Measurements from ENCODE around the gene ITGA5. TPM values are rescaled to one million over a fixed set of nuclear protein-coding genes. Genes with fewer than 3 reads are reported as not detected.

The ITGA5 gene
- total and polyA plus RNA-seq, 9 of the 15 experiments (the other 6 are each of a cell fraction or from before 2014, with no cell fraction given): 9.1 to 82.1 (median 47.4) TPM

GRCh38 chr12:54358945-54359761, 59.9 kb downstream of the ITGA5 start (continued):
- TF ChIP-seq ASH1L (IDR thresholded peaks at IDR 0.05; ENCODE audit: borderline replicate concordance, low read depth, partially characterized antibody) (peak; percentile 99), POLR2A (conservative IDR thresholded peaks at IDR 0.05) (peak; percentile 70), CCNT2 (IDR thresholded peaks at IDR 0.05; ENCODE audit: borderline replicate concordance, extremely low read depth, insufficient read length, low read depth, low read length) (peak; percentile 71), CTCF (IDR thresholded peaks at IDR 0.05 in 2 of 3, conservative IDR thresholded peaks at IDR 0.05 in 1 of 3; ENCODE audit: insufficient read depth in 2 of 3, low read depth in 1 of 3, low read length in 3 of 3) (peak in 1 of 3 experiments; percentile 2; a peak in 1 of 6 replicates), CREB1 (IDR thresholded peaks at IDR 0.05) (peak; percentile 57; the same call in 1 of the 2 replicates), CREB1 (CRISPR knock-in tag; IDR thresholded peaks at IDR 0.05) (peak; percentile 78), HMBOX1 (IDR thresholded peaks at IDR 0.05) (peak; percentile 38; the same call in 1 of the 2 replicates), KLF13 (tag; IDR thresholded peaks at IDR 0.05; ENCODE audit: borderline replicate concordance, low read depth) (no peak), E2F6 (IDR thresholded peaks at IDR 0.05; ENCODE audit: borderline replicate concordance in 1 of 2, extremely low read depth in 1 of 2, insufficient read depth in 1 of 2, insufficient read length in 1 of 2, low read depth in 1 of 2, low read length in 1 of 2, poor library complexity in 1 of 2, severe bottlenecking in 1 of 2) (peak; percentile 71 to 82), POLR2B (IDR thresholded peaks at IDR 0.05; ENCODE audit: low read depth, partially characterized antibody) (peak; percentile 58), MLLT1 (IDR thresholded peaks at IDR 0.05) (peak; percentile 94 to 98), NFYB (IDR thresholded peaks at IDR 0.05; ENCODE audit: extremely low read depth, insufficient read length) (peak; percentile 91), GTF2E2 (tag; IDR thresholded peaks at IDR 0.05) (peak; percentile 94), SP1 (CRISPR knock-in tag; IDR thresholded peaks at IDR 0.05) (peak; percentile 84), TRIM24 (IDR thresholded peaks at IDR 0.05) (peak; percentile 64 to 85), THAP7 (CRISPR knock-in tag; IDR thresholded peaks at IDR 0.05) (no peak), HMG20B (CRISPR knock-in tag; IDR thresholded peaks at IDR 0.05) (no peak), ZSCAN29 (IDR thresholded peaks at IDR 0.05) (no peak), CBFB (CRISPR knock-in tag; IDR thresholded peaks at IDR 0.05) (0 out of 2 replicates have a peak, but pooled peaks have one; percentile 32), JUNB (CRISPR knock-in tag; conservative IDR thresholded peaks at IDR 0.05) (0 out of 2 replicates have a peak, but pooled peaks have one; percentile 14), ZBTB8A (IDR thresholded peaks at IDR 0.05; ENCODE audit: partially characterized antibody) (no peak), ZNF668 (CRISPR knock-in tag; IDR thresholded peaks at IDR 0.05) (no peak)
